GM06990 (cell line): ENCODE data around the gene PPP1R13B.

Experiments used
- DNase-seq: peaks from one replicate; pipeline ENCODE4 v3.0.0-alpha.2; 2011; ENCODE audit not compliant: insufficient read length; ENCODE audit errors: extremely low read depth
- H3K27me3 ChIP-seq: replicated peaks from 2 replicates; pipeline ENCODE4 v1.6.0; 2011; ENCODE audit warnings: low read length; ENCODE audit not compliant: control insufficient read depth, insufficient read depth
- H3K36me3 ChIP-seq: 2 replicates; pipeline ENCODE4 v1.5.1; 2011; ENCODE audit warnings: low read length; ENCODE audit not compliant: control insufficient read depth, insufficient read depth
- H3K4me3 ChIP-seq: replicated peaks from 2 replicates; pipeline ENCODE4 v1.5.1; 2011; ENCODE audit warnings: low read depth, mild to moderate bottlenecking, control low read depth, low read length
- CTCF ChIP-seq: IDR thresholded peaks from 2 replicates; pipeline ENCODE4 v1.5.1; 2011; ENCODE audit warnings: low read length, control low read depth, mild to moderate bottlenecking, inconsistent platforms; ENCODE audit not compliant: insufficient read depth, poor library complexity, severe bottlenecking

PPP1R13B gene

GRCh38 chr14:103696070-103696402, 151.3 kb downstream of the PPP1R13B start:
- Histone ChIP-seq H3K4me3 (no peak overlapping the region), H3K27me3 (no peaks in the 10 kb centered on the region), H3K36me3 (peaks cover 27% of the 10 kb centered on the region)
- no peak for TF ChIP-seq CTCF
- no peak for DNase-seq

- Histone ChIP-seq H3K4me3 (no peak overlapping the region), H3K27me3 (no peaks in the 10 kb centered on the region), H3K36me3 (peaks cover 25% of the 10 kb centered on the region)
- DNase-seq = no peak
- no peak for TF ChIP-seq CTCF
Observed at GRCh38 chr14:103695296-103696069, 151.9 kb downstream of the PPP1R13B start.

- no peak for TF ChIP-seq CTCF
- H3K27me3 ChIP-seq = no peaks in the 10 kb centered on the region
- no peak for DNase-seq
- H3K36me3 ChIP-seq = peaks cover 23% of the 10 kb centered on the region
- H3K4me3 ChIP-seq = no peak overlapping the region
Observed at GRCh38 chr14:103694572-103695026, 152.8 kb downstream of the PPP1R13B start.

GRCh38 chr14:103693515-103693914, 153.9 kb downstream of the PPP1R13B start:
- no peak for TF ChIP-seq CTCF
- H3K27me3 ChIP-seq = no peaks in the 10 kb centered on the region
- H3K4me3 ChIP-seq = no peak overlapping the region
- H3K36me3 ChIP-seq = peaks cover 14% of the 10 kb centered on the region
- DNase-seq = no peak

- Histone ChIP-seq H3K4me3 (no peak overlapping the region), H3K36me3 (peaks cover 14% of the 10 kb centered on the region), H3K27me3 (no peaks in the 10 kb centered on the region)
- DNase-seq = no peak
- no peak for TF ChIP-seq CTCF
Observed at GRCh38 chr14:103692871-103693270, 154.5 kb downstream of the PPP1R13B start.
